HuH-7.5 (cell line): ENCODE measurements around the gene TIMM50.
"Not testable (repeated sequence)": the region's sequence is repeated elsewhere in the genome, so short reads cannot be mapped to it uniquely, and the experiment has no call there.

Experiments
- DNase-seq: peaks from one replicate; pipeline ENCODE4 v3.0.0; 2011; ENCODE audit warnings: low spot score

TIMM50 gene

GRCh38 chr19:39480337-39481228, at the start of gene TIMM50:
Gene TIMM50 (plus strand): TSS chr19:39480838. CDS start chr19:39480854, 16 bp downstream.
- peak; percentile 91 for DNase-seq

- no peak for DNase-seq
Observed at GRCh38 chr19:39432677-39433025, 48.0 kb upstream of the TIMM50 start.

- no peak for DNase-seq
Observed at GRCh38 chr19:39433480-39434079, 47.1 kb upstream of the TIMM50 start.

- DNase-seq = no peak
Observed at GRCh38 chr19:39434123-39435076, 46.2 kb upstream of the TIMM50 start.

GRCh38 chr19:39435499-39436349, 44.9 kb upstream of the TIMM50 start, which contains the start of gene RPS16:
Gene RPS16 (minus strand): TSS chr19:39435949. CDS start chr19:39435895, 54 bp downstream.
- peak; percentile 86 for DNase-seq

- no peak for DNase-seq
Observed at GRCh38 chr19:39436350-39436716, 44.3 kb upstream of the TIMM50 start.

- DNase-seq = no peak
Observed at GRCh38 chr19:39438270-39438934, 42.2 kb upstream of the TIMM50 start.

- no peak for DNase-seq
Observed at GRCh38 chr19:39444598-39445195, 35.9 kb upstream of the TIMM50 start.

GRCh38 chr19:39445196-39446111, 35.2 kb upstream of the TIMM50 start, which contains the start of gene SUPT5H:
Gene SUPT5H (plus strand): TSS chr19:39445582. CDS start chr19:39445891, 309 bp downstream.
- peak; percentile 97 for DNase-seq

GRCh38 chr19:39446365-39447084, 34.1 kb upstream of the TIMM50 start:
- no peak for DNase-seq

GRCh38 chr19:39448271-39448670, 32.4 kb upstream of the TIMM50 start:
- DNase-seq = no peak

GRCh38 chr19:39449116-39449797, 31.4 kb upstream of the TIMM50 start:
- no peak for DNase-seq

GRCh38 chr19:39451257-39451656, 29.4 kb upstream of the TIMM50 start:
- DNase-seq = not testable (repeated sequence)

GRCh38 chr19:39463403-39463802, 17.2 kb upstream of the TIMM50 start:
- no peak for DNase-seq

GRCh38 chr19:39465956-39466747, 14.5 kb upstream of the TIMM50 start:
- no peak for DNase-seq

GRCh38 chr19:39467941-39468340, 12.7 kb upstream of the TIMM50 start:
- no peak for DNase-seq

GRCh38 chr19:39469036-39469435, 11.6 kb upstream of the TIMM50 start:
- no peak for DNase-seq
